Stimulated activated naive CD8-positive, alpha-beta T cell treated with anti-CD3 and anti-CD28 coated beads, Interleukin-15, amount 100 ng/mL, for 72 hours (primary cell): ENCODE measurements around the gene DPCD.
"Not testable (repeated sequence)": the region's sequence is repeated elsewhere in the genome, so short reads cannot be mapped to it uniquely, and the experiment has no call there.

ENCODE experiments used
- ATAC-seq: fragments of 150-1000 bp; cut with Tn5 transposase; 2 replicates; pipeline ENCODE4 v1.10.0; 2021; ENCODE audit warnings: mild to moderate bottlenecking, moderate library complexity
- DNase-seq, 2 donors: peaks; one replicate each; pipeline ENCODE4 v3.0.0; 2021 to 2022
- H3K27ac Mint-ChIP-seq, 2 donors: one replicate each; pipeline ENCODE4 v1.8.0; 2022; ENCODE audit warnings: mild to moderate bottlenecking in 2 of 2, mixed read lengths in 2 of 2, moderate library complexity in 2 of 2
- H3K27me3 Mint-ChIP-seq: one replicate; pipeline ENCODE4 v1.8.0; 2022; ENCODE audit warnings: mixed read lengths
- H3K4me1 Mint-ChIP-seq: one replicate; pipeline ENCODE4 v1.8.0; 2022; ENCODE audit warnings: mild to moderate bottlenecking, mixed read lengths
- H3K4me3 Mint-ChIP-seq, 2 donors: one replicate each; pipeline ENCODE4 v1.8.0; 2022; ENCODE audit warnings: mild to moderate bottlenecking in 2 of 2, mixed read lengths in 2 of 2, moderate library complexity in 1 of 2
- H3K9me3 Mint-ChIP-seq, 2 donors: one replicate each; pipeline ENCODE4 v1.8.0; 2022; ENCODE audit warnings: mixed read lengths in 2 of 2

The DPCD gene

DNA sequence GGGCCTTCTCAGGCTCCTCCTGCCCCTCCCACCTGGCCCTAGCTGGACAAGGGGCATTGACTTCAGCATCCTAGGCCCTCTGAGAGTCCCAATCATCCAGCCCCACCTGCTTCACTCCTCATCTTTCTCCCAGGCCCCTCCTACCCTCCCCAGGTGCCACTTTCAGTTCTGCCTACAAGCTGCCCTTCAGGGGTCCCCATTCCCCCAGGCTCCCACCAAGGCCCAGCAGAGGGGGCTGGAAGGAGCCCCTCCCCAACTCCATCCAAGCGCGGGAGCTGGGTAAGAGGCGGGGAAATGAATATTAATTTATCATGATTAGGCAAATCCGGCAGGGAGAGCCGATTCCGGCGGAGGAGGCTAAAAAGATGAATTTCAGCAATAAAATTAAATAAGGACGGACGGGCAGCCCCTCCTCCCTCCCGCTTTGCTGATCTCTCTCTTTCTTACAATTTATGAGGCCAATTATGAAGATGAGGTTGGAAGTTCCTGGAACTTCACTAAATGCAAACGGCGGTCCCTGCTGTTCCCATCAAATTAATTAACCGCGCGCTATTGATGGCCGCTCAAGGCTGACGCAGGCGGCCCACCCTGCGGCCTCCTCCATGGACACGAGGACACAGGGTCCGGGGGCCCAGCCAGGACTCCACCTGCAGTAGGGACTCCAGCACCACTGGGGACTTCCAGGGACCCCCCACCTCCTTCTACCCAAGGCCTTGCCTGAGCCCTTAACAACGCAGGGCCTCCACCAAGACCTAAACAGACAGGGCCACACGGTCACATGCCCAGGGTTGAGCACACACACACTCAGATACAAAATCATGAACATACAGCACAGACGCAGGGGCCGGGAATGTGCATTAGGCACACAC lies 14.0 kb upstream of the DPCD start:
- Mint-ChIP-seq H3K27me3 (peaks cover 22% of the 10 kb centered on the region), H3K9me3 (no peaks in the 10 kb centered on the region), H3K4me1 (peaks cover 20% of the 10 kb centered on the region), H3K4me3 (no peak overlapping the region), H3K27ac (no peak overlapping the region)
- no peak for ATAC-seq
- DNase-seq: no peak

- ATAC-seq (no peak), DNase-seq (no peak)
- no peaks in the 10 kb centered on the region for H3K9me3 Mint-ChIP-seq
- peaks cover 12% of the 10 kb centered on the region for H3K27me3 Mint-ChIP-seq
- H3K27ac Mint-ChIP-seq: no peak overlapping the region
- H3K4me3 Mint-ChIP-seq: no peak overlapping the region
- H3K4me1 Mint-ChIP-seq: peaks cover 11% of the 10 kb centered on the region
These were observed 13.0 kb upstream of the DPCD start for GRCh38 chr10:101575091-101575490.

- ATAC-seq (no peak), DNase-seq (no peak)
- H3K9me3 Mint-ChIP-seq: no peaks in the 10 kb centered on the region
- peaks cover 5% of the 10 kb centered on the region for H3K4me1 Mint-ChIP-seq
- no peak overlapping the region for H3K4me3 Mint-ChIP-seq
- no peak overlapping the region for H3K27ac Mint-ChIP-seq
- peaks cover 6% of the 10 kb centered on the region for H3K27me3 Mint-ChIP-seq
These were observed 12.4 kb upstream of the DPCD start for GRCh38 chr10:101575580-101576210.

DNA sequence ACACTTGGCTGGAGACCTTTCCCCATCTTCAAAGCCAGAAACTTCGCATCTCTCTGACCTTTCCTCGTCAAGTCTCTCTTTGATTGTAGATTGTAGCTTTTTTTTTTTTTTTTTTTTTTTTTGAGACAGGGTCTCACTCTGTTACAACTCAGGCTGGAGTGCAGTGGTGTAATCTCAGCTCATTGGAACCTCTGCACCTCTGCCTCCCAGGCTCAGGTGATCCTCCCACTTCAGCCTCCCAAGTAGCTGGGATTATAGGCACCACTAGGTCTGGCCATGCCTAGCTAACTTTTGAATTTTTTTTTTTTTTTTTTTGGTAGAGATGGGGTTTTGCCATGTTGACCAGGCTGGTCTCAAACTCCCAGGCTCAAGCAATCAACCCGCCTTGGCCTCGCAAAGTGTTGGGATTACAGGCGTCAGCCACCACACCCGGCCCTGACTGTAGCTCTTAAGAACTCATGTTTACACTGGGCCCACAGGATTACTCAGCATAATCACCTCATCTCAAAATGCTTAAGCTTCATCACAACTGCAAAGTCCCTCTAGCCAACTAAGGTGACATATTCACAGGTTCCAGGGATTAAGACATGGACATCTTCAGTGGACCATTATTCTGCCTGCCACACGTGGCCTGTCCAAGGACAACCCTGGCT lies 11.8 kb upstream of the DPCD start:
- Mint-ChIP-seq H3K27ac (no peak overlapping the region), H3K4me1 (no peaks in the 10 kb centered on the region)
- DNase-seq: no peak

GRCh38 chr10:101577121-101577871 lies 10.8 kb upstream of the DPCD start:
- Mint-ChIP-seq H3K4me3 (no peak overlapping the region), H3K27me3 (no peaks in the 10 kb centered on the region), H3K27ac (peak overlapping the region in 1 of 2 donors; percentile 81), H3K4me1 (no peaks in the 10 kb centered on the region), H3K9me3 (no peaks in the 10 kb centered on the region)
- DNase-seq (no peak), ATAC-seq (no peak)

More for the DNA sequence above, 11.8 kb upstream of the DPCD start:
- no peak overlapping the region for H3K4me3 Mint-ChIP-seq
- H3K27me3 Mint-ChIP-seq: no peaks in the 10 kb centered on the region
- no peaks in the 10 kb centered on the region for H3K9me3 Mint-ChIP-seq
- no peak for ATAC-seq

GRCh38 chr10:101578192-101578591 lies 9.9 kb upstream of the DPCD start:
- Mint-ChIP-seq H3K27me3 (no peaks in the 10 kb centered on the region), H3K9me3 (no peaks in the 10 kb centered on the region), H3K4me3 (no peak overlapping the region), H3K4me1 (no peaks in the 10 kb centered on the region), H3K27ac (peak overlapping the region; percentile 14 to 49)
- ATAC-seq (no peak), DNase-seq (no peak)

GRCh38 chr10:101578803-101579515 lies 9.2 kb upstream of the DPCD start:
- no peak overlapping the region for H3K4me3 Mint-ChIP-seq
- peak overlapping the region in 1 of 2 donors; percentile 49 for H3K27ac Mint-ChIP-seq
- H3K9me3 Mint-ChIP-seq: no peaks in the 10 kb centered on the region
- DNase-seq (no peak), ATAC-seq (no peak)
- no peaks in the 10 kb centered on the region for H3K4me1 Mint-ChIP-seq
- no peaks in the 10 kb centered on the region for H3K27me3 Mint-ChIP-seq

- no peak for ATAC-seq
- H3K27ac Mint-ChIP-seq: no peak overlapping the region
- no peak overlapping the region for H3K4me3 Mint-ChIP-seq
- H3K4me1 Mint-ChIP-seq: no peaks in the 10 kb centered on the region
- H3K27me3 Mint-ChIP-seq: no peaks in the 10 kb centered on the region
- no peak for DNase-seq
- no peaks in the 10 kb centered on the region for H3K9me3 Mint-ChIP-seq
These were observed 8.6 kb upstream of the DPCD start for GRCh38 chr10:101579516-101579870.

GRCh38 chr10:101580486-101581399 lies 7.4 kb upstream of the DPCD start:
- DNase-seq (no peak), ATAC-seq (no peak)
- Mint-ChIP-seq H3K27me3 (no peaks in the 10 kb centered on the region), H3K27ac (no peak overlapping the region), H3K9me3 (no peaks in the 10 kb centered on the region), H3K4me1 (no peaks in the 10 kb centered on the region), H3K4me3 (no peak overlapping the region)

DNA sequence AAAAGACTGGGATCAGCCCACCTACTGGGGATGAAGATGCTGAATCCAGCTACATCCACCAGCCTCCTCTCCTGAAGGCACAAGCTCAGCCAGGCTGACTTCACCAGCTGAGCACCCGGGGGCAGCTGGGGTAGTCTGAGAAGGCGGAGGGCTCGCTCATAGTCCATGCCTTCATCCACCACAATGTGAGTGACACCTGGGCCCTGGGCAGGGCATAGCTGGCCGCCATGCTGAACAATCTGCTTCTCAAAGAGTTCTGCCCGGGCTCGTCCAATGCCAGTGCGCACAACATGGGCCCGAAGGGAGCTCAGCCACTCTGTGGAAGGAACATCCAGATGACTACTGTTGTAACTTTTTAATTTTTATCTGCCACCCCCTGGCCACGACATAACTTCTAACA lies 2.3 kb upstream of the DPCD start:
- ATAC-seq (no peak), DNase-seq (no peak)
- peaks cover 27% of the 10 kb centered on the region for H3K4me1 Mint-ChIP-seq
- no peaks in the 10 kb centered on the region for H3K27me3 Mint-ChIP-seq
- no peak overlapping the region for H3K4me3 Mint-ChIP-seq
- H3K9me3 Mint-ChIP-seq: no peaks in the 10 kb centered on the region
- peak overlapping the region in 1 of 2 donors; percentile 21 for H3K27ac Mint-ChIP-seq

DNA sequence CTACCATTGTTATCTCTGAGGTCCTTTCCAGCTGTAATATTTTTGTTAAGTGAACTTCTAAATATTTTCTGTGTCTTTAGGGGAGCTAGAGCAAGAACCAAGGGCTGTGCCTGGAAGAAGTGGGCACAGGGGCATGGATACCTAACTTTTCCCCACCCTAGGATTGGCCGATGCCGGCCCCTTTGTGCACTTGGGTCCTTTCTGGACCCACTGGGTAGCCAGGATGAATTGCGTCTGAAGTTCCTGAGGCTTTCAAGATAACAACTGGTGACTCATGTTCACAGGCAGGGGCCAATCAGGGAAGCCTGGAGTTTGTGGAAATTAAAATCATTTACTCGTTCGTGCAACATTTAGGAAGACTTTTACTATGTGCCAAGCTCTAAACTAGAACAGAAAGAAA lies 758 bp downstream of the DPCD start:
- Mint-ChIP-seq H3K27ac (peak overlapping the region in 1 of 2 donors; percentile 76), H3K27me3 (no peaks in the 10 kb centered on the region), H3K9me3 (no peaks in the 10 kb centered on the region), H3K4me3 (peak overlapping the region; percentile 96 to 98), H3K4me1 (peaks cover 27% of the 10 kb centered on the region)
- no peak for DNase-seq
- ATAC-seq: no peak

DNA sequence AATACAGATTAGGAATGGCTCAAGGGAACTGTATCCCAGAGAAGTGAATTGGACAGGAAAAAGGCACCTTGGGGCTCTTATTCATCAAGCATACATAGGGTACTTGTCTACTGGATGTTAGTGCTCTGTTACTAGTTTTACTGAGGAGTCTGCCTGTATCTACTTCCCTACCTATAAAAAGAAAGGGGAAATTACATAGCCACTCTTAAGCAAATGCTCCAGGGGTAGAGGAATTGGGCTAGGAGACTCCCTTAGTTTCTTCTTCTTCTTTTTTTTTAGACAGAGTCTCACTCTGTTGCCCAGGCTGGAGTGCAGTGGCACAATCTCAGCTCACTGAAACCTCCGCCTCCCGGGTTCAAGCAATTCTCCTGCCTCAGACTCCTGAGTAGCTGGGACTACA lies 5.2 kb downstream of the DPCD start:
- H3K27ac Mint-ChIP-seq, H3K4me3 Mint-ChIP-seq, DNase-seq, H3K4me1 Mint-ChIP-seq, H3K27me3 Mint-ChIP-seq, H3K9me3 Mint-ChIP-seq, ATAC-seq: not testable (repeated sequence)

DNA sequence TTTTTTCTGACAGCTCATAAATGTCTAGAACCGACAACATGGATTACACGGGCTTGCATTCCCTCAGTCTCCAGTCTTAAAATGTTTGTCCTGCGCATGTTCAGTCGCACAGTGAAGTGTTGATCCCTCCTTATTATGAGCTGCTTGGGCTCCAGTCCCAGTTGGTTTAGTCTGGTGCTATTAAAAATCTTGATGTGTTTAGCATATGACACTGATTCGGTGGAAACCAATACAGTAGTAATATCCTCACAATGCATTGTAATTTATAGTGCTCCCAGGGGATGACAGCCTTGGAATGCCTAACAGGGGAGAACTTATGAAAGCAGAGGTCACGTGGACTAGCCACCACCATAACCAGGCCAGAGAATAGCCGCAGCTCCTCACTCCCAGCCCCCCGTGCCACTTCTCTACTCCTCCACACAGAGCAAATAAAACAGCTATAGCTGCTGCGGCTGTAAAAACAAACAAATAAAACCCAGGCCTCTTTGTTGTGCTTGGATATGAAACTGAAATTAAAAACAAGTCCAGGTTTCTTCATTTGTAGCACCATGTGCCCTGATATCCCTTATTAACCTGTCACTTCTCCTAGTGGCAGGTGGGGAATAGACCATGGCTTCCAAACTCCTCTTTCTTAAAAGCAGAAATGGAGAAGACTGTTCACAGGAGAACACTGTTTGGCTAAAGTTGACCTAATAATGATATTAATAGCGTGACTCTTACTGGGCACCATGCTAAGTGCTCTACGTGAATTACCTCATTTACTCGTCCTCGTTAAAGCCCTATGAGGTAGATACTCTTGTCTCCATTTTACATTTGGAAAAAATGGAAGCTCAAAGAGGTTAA lies 7.7 kb downstream of the DPCD start:
- H3K4me1 Mint-ChIP-seq: no peaks in the 10 kb centered on the region
- H3K27ac Mint-ChIP-seq: no peak overlapping the region
- no peak overlapping the region for H3K4me3 Mint-ChIP-seq
- ATAC-seq: no peak
- no peak for DNase-seq
- no peaks in the 10 kb centered on the region for H3K9me3 Mint-ChIP-seq
- no peaks in the 10 kb centered on the region for H3K27me3 Mint-ChIP-seq
